SK-MEL-5 (cell line): ENCODE results near the gene APMAP. TPM values are rescaled to one million over a fixed set of nuclear protein-coding genes. Genes with fewer than 3 reads are reported as not detected.

Source experiments
- DNase-seq: peaks from one replicate; pipeline ENCODE4 v3.0.0-alpha.2; 2016; ENCODE audit warnings: low read depth, low spot score
- in situ Hi-C: cut with HindIII; loops from 2 replicates; pipeline ENCODE4 v1.10.0; 2016; ENCODE audit warnings: low sequenced_read_pairs, high pct_unique_total_duplicates, low pct_unique_long_range_greater_than_20kb
- total RNA-seq: library from RNA; depleted of rRNA; stranded (reverse); fragments of >200 nt; shearing (Covaris generic); gene quantifications from 2 replicates; pipeline ENCODE4 v1.2.3, GENCODE V29; 2014

The APMAP gene
- total RNA-seq, 1 experiment from 2014 or later: 158 TPM

DNA sequence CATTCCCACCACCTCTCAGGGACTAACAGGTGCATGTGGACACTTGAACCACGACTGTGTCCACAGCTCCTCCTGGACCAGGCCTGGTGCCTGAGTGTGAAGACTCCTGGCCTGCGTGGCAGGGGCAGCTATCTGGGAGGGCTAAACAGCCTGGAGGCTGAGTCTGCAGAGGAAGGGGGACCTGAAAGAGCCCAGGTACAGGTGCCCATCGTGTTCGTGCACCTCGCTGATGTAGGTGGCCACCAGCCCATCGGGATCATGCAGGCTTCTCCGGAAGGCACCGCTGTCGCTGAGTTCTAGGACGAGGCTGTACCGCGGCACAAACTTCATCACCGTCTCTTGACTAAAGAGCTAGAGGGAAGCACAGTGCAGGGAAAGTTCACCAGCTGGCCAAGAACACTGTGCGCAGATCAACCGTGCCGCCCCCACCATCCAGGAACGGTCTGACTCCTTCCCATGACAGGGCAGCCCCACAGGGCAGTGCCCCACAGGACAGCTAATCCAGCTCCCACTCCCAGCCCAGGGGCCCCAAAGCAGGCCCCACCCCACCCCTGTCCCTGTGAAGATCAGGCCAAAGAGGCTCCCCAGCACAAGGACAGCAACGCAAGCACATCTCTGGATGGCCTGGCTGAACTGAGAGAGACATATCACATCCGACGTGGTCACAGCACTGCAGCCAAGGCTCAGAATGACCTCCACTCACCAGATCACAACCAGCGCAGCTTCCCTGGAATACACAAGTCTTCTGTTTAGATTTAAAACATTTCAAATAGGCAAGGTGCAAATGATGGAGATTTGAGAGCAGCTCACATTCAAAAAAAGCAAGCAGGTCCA is 28.7 kb downstream of the APMAP start:
- no peak for DNase-seq
- in situ Hi-C loops: no loop called here

DNA sequence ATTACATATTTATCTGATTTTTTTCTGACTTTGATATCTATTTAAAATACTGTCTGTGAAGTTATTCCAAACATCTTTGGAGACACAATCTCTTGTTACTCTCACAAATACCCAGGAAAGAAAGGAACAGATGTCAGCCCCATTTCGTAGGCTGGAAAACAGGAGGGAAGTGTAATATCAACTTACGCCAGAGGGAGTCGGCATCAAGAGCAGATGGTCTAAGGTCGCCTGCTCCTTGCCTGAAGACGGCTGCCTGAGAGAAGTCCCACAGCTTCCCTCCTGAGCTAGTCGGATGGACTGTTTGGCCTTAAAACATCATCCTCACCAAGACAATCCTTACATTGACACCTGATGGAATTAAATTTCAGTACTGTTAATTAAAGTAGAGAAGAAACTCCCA is 30.0 kb downstream of the APMAP start:
- no peak for DNase-seq
- in situ Hi-C loops: no loop called here

DNA sequence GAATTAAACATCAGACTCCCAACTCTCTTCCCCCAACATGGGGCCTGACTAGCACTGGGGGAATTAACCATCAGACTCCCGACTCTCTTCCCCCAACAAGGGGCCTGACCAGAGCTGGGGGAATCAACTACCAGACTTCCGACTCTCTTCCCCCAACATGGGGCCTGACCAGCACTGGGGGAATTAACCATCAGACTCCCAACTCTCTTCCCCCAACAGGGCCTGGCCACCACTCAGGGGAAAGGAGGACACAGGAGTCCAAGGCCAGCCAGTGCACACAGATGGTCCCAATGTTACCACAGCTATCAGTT is 30.4 kb downstream of the APMAP start:
- in situ Hi-C loops: no loop called here
- no peak for DNase-seq

DNA sequence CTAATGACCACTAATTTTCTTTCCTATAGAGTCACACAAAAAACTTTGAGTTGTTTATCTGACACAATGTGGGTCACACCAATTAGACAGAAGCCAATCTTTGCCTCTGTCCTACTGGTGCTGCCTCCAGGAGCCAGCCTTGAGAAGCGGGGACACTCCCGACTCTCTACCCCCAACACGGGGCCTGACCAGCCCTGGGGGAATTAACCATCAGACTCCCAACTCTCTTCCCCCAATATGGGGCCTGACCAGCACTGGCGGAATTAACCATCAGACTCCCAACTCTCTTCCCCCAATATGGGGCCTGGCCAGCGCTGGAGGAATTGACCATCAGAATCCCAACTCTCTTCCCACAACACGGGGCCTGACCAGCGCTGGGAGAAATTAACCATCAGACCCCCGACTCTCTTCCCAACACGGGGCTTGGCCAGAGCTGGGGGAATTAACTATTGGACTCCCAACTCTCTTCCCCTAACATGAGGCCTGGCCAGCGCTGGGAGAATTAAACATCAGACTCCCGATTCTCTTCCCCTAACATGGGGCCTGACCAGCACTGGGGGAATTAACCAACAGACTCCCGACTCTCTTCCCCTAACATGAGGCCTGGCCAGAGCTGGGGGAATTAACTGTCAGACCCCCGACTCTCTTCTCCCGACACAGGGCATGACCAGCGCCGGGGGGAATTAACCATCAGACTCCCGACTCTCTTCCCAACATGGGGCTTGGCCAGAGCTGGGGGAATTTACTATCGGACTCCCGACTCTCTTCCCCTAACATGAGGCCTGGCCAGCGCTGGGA is 31.0 kb downstream of the APMAP start:
- in situ Hi-C loops: no loop called here

DNA sequence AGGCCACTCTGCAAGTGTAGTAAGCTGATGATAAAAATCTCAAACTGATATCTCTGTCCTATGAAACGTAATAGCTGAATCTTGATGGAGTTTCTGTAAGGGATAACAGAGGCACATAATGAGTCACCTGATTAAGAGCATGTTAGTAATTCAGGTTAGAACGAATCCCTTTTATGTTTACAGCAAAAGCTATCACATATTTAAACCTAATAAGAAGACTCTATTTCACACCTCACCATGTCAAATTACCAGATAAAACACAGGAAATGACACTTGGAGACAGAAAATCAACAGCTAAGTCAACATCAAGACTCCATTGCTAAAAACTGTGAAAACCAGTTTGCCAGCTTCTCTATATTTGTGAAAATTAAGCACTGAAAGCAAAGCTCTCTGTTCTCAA is 31.7 kb downstream of the APMAP start:
- DNase-seq: no peak
- in situ Hi-C loops: no loop called here

More for the DNA sequence above, 31.0 kb downstream of the APMAP start:
- DNase-seq: no peak

DNA sequence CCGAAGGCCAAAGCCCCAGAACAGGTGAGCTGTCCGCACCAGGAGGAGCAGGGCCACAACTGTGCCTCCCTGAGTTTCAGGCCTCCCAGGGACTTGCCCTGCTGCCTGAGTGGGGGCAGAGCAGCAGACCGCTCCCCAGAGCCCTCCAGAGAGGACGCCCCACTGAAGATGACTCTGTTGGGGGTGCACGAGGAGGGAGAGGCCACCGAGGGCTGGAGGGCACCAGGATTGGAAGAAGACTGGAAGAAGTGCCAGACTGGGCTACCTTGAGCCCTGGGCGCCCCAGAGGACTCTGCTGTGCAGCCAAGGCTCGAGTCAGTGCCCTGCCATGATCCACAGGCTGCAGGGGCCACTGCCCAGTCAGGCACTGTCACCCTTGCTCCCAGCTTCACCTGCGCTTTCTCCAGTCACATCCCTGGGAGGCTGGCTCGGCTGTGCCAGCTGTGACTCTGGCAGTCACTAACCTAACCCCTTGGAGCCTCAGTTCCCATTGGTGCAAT is 32.2 kb downstream of the APMAP start:
- no peak for DNase-seq
- in situ Hi-C loops: no loop called here

DNA sequence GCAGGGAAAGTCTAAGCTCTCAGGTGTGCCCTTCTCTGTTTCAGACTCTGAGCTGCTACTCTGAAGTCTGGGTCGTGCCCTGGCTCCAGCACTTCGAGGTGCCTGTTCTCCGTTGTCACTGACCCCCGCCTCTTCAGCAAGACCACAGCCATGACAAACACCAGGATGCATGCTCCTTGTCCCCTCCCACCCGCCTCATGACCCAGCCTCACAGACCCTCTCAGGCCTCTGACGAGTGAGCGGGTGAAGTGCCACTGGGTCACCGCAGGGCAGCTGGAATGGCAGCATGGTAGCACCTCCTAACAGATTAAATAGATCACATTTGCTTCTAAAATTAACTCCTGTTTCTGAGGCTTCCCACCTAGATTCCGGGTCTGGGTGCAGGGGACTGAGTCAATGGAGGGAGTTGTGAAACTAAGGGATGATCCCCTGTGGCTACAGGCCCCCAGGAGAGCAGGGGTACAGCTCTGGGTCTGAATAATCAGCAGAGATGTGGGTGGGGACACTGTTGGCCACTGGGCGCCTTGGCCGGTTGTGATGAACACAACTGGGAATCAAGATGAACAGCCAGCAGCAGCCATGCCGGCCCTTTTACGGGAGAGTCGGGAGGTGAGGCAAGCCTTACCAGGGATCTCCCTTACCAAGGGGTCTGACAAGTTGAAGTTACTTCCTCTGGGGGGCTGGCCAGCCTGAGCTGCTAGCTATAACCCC is 32.8 kb downstream of the APMAP start:
- in situ Hi-C loops: no loop called here
- DNase-seq: no peak

DNA sequence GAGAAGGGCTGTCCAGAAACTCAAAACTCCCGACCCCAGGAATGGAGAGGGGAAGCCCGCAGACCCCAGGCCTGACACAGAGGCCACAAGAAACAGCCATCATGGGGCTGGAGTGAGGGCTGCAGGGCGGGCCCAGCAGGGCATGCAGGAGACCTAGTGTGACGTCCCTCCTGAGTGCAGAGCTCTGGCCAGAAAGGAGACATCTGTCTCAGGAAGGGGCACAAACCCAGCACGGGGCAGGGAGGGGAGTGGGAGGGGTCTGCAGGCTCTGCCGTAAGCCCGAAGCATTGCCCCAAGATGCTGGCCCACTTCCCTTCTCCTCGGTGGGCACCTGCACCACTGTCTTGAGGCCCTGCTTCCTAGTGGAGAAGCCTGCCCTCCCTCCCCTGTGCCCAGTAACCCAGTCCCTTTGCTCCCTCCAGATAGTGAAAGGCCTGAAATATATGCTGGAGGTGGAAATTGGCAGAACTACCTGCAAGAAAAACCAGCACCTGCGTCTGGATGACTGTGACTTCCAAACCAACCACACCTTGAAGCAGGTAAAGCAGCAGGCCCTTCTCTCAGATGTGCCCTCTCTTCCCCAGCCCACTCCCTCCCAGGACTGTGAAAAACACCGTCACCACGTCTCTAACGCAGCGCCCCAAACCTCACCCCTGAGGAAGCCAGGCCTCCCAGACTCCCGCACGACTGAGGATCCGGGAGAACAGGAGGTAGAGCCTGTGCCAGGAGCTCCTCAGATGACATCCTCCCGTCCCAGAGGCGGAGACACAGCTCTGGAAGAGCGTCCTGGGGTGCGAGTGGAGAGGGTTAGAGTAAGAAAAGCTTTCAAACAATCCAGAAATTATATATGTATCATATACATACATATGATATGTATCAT is 33.8 kb downstream of the APMAP start:
- in situ Hi-C loops: no loop called here
- no peak for DNase-seq

DNA sequence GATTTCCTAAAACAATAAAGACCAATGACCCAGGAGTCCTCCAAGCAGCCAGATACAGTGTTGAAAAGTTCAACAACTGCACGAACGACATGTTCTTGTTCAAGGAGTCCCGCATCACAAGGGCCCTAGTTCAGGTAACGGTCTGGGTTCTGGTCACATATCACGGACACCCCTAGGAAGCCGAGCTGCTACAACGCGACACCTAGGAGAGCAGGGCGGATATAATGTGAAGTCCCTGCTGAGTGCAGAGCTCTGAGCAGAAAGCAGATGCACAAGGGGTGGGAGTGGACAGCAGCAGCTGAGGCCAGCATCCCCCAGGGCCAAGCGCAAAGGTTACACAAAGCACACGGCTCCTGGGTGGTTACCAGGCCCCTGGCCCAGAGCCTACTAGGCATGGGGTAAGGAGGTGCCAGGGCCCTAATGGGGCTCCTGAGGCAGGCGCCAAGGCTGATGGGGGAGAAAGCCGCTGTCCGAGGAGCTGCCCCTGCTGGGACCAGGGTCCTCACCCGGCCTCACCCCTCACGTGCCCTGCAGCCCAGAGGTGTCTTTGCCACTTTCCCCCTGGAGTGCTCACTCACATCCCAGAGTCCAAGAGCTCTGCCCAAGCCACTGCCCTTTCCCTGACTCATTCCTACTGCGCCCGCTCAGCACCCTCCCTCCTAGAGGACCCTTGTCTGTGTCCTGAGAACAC is 35.1 kb downstream of the APMAP start:
- in situ Hi-C loops: no loop called here
- DNase-seq: no peak

DNA sequence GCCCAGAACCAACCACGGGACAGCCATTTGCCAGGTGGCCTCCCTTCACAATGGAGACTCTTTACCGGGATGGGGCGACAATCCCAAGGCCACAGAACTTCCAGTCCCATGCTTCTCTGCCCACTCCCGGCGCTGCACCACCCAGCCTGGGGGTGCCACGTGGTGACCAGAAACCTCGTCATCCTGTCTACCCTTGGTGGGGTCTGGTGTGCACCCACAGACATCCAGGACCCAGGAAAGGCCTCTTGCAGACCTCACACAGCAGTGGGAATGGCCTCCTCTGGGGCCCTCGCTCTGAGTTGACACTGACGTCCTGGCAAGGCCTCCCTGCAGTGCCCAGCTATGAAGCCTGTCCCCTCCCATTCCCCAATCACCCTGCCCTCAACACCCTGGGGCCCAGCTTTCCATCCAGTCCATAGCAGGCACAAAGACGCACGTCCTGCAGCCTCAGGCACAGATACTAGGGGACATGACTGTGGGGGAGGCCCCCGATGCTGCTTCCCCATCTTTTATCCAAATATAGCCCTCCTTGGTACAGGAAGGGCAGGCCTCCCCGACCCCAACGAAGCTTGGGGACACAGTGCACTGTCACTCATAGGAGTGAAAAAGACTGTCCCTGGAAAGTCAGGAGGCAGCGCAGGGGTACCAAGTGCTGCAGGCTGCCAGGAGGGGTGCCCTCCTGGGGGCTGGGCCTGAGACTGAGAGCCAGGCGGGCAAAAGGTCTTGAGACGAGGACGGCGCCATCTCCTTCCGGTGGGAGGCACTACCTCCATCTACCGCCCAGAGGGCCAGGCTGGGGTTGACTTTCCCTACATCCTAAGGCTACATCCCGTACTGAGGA is 36.3 kb downstream of the APMAP start:
- in situ Hi-C loops: no loop called here
- DNase-seq: no peak

DNA sequence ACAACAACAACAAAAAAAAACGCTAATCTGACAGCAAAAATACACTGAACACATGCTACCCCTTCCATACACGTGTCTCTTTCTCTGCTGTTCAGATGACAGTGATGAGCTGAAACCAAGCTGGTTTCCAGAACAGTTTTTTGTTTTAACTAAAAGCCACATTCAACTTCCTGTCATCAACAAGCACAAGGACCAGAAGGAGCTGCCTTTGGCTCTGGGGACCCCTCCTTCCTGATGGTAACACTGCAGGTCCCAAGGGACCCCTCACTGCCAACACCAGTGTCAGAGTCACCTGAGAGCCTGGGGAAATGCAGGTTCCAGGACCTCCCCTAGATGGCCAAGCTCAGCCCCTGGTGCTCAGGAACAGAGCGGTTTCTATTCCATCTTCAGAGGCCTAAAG is 37.5 kb downstream of the APMAP start:
- in situ Hi-C loops: no loop called here
- peak; percentile 22 for DNase-seq

DNA sequence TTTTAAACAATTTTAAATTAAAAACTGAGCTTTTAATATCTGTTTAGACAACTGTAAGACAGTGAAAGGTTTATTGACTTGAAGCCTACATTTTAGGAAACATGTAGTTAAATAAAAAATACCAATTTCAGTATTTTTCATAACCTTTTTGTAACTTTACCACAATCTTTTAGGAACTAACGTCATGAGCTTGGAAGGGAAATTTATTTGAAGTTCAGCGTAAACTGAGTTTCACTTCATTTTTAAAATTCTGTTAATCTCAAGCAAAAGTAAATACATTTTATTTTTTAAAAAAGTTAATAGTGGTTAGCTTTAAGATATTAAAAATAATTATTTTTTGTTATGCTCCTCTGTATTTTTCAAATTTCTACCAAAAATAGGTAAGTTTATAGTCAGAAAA is 38.0 kb downstream of the APMAP start:
- no peak for DNase-seq
- in situ Hi-C loops: no loop called here

DNA sequence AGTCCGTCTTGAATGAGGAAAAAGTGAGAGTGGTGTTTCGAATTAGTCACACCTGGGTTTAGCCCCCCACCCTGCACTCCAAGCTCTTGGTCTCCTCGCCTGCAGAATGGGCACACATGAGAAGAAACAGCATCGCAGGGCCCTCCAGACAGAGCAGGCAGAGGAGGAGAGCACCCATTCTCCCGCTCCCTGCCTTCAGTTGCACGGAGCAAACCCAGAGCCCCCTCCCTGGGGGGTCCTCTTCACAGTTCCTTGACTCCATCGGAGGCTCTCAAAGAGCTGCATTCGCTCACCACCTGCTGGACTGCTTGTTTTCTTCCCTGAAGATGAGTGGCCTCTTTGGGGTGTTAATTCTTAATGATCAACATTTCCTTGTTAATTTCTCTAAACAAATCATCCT is 38.4 kb downstream of the APMAP start:
- in situ Hi-C loops: no loop called here
- DNase-seq: no peak

DNA sequence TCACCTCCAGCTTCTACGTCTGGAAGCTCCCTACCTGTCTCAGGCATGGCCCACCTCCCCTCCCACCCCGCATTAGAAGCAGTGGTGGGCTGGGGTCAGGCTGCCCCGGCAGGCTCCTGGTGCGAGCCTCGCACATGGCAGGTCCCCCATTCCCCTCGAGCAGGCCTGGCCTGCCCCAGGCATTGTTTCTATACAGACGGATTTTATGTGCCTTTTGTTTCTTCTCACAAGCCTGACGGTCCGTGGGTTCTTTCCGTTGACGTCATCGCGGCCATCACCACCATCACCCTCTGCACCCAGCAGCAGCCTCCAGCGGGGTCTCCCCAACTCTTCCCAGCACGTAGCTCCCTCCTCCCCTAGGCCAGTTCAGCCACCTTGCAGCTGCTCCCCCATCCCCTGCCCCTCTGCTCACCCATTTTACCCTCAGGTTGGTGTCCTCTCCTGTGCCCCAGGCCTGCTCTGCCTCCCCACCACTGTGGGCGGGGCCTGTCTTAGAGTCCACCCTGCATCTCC is 38.9 kb downstream of the APMAP start:
- no peak for DNase-seq
- in situ Hi-C loops: no loop called here

DNA sequence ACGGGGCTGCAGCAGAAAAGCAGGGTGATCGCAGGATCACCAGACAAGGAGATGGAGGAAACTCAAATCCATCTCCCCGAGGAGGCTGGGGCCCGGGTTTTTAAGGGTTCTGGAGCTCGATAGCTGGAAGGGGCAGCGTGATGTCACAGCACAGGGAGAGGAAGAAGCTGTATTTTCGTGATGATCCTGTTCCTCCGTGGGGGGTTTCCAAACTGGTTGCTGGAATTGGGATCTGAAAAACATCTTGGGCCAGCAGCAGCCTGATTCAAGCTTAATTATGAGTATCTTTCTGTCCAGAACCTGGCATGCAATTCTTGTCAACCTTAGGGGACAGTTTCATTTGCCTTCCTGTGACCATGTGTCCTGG is 39.4 kb downstream of the APMAP start:
- in situ Hi-C loops: no loop called here
- DNase-seq: no peak
